ENCODE data around the gene HES6. TPM values are rescaled to one million over a fixed set of nuclear protein-coding genes. Genes with fewer than 3 reads are reported as not detected.

The HES6 gene
- total and polyA plus RNA-seq, 2 experiments from 2014 or later: 38.8 to 76.3 TPM

DNA sequence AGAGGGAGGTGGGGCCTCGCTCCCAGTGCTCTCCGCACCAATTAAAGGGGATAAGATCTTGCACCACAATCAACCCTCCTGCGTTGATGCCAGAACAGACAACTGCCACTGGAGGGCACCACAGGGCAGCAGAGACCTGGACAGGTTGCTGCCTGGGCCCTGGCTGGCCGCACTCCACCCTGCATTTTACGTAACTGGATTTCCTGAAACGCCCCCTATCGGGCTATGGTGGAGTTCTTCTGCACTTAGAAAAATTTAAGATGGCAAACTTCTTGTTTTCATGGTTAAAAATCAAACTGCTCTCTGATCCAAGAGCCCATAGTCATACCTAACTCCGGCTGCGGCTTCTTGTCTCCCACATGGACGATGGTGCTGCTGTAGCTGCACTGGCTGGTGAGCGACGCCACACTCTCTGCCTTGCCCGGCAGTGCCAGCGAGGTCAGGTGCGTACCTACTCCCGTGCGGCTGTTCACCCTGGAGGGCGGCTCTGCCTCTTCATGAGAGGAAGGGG, 16.8 kb upstream of the HES6 start:
- Mint-ChIP-seq H3K4me1 (no peaks in the 10 kb centered on the region; the same call in 2 of the 3 replicates), H3K36me3 (ENCODE audit: low read depth) (peaks cover 18% of the 10 kb centered on the region), H3K4me3 (no peak overlapping the region), H3K27me3 (ENCODE audit: insufficient read depth, low read depth, poor library complexity) (peaks cover 6% of the 10 kb centered on the region), H3K9me3 (no peaks in the 10 kb centered on the region), H3K27ac (no peak overlapping the region)
- Histone ChIP-seq H3K9me2 (ENCODE audit: insufficient read depth) (no peaks in the 10 kb centered on the region), H3K36me3 (ENCODE audit: insufficient read depth) (no peaks in the 10 kb centered on the region), H3K4me2 (no peak overlapping the region), H3K4me3 (no peak overlapping the region), H3K27ac (ENCODE audit: low read depth) (no peak overlapping the region), H3K27me3 (ENCODE audit: insufficient read depth) (no peaks in the 10 kb centered on the region), H2AFZ (no peak overlapping the region), H4K20me1 (replicated peaks; ENCODE audit: insufficient read depth) (0 out of 2 replicates have a peak, but pooled peaks cover 3% of the 10 kb centered on the region), H3K4me1 (ENCODE audit: insufficient read depth) (no peaks in the 10 kb centered on the region), H3K79me2 (replicated peaks; ENCODE audit: insufficient read depth) (no peaks in the 10 kb centered on the region), H3F3A (replicated peaks; ENCODE audit: low read depth) (no peaks in the 10 kb centered on the region)
- ATAC-seq (peak; percentile 99), DNase-seq (ENCODE audit: low spot score) (peak; percentile 98)
- TF ChIP-seq, protein P1, sequence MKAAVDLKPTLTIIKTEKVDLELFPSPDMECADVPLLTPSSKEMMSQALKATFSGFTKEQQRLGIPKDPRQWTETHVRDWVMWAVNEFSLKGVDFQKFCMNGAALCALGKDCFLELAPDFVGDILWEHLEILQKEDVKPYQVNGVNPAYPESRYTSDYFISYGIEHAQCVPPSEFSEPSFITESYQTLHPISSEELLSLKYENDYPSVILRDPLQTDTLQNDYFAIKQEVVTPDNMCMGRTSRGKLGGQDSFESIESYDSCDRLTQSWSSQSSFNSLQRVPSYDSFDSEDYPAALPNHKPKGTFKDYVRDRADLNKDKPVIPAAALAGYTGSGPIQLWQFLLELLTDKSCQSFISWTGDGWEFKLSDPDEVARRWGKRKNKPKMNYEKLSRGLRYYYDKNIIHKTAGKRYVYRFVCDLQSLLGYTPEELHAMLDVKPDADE (IDR thresholded peaks at IDR 0.05): 0 out of 2 replicates have a peak, but pooled peaks have one; percentile 12
- peak; percentile 74 for TF ChIP-seq CREB1 (CRISPR knock-in tag; IDR thresholded peaks at IDR 0.05; ENCODE audit: low read depth)
- TF ChIP-seq, protein P2, sequence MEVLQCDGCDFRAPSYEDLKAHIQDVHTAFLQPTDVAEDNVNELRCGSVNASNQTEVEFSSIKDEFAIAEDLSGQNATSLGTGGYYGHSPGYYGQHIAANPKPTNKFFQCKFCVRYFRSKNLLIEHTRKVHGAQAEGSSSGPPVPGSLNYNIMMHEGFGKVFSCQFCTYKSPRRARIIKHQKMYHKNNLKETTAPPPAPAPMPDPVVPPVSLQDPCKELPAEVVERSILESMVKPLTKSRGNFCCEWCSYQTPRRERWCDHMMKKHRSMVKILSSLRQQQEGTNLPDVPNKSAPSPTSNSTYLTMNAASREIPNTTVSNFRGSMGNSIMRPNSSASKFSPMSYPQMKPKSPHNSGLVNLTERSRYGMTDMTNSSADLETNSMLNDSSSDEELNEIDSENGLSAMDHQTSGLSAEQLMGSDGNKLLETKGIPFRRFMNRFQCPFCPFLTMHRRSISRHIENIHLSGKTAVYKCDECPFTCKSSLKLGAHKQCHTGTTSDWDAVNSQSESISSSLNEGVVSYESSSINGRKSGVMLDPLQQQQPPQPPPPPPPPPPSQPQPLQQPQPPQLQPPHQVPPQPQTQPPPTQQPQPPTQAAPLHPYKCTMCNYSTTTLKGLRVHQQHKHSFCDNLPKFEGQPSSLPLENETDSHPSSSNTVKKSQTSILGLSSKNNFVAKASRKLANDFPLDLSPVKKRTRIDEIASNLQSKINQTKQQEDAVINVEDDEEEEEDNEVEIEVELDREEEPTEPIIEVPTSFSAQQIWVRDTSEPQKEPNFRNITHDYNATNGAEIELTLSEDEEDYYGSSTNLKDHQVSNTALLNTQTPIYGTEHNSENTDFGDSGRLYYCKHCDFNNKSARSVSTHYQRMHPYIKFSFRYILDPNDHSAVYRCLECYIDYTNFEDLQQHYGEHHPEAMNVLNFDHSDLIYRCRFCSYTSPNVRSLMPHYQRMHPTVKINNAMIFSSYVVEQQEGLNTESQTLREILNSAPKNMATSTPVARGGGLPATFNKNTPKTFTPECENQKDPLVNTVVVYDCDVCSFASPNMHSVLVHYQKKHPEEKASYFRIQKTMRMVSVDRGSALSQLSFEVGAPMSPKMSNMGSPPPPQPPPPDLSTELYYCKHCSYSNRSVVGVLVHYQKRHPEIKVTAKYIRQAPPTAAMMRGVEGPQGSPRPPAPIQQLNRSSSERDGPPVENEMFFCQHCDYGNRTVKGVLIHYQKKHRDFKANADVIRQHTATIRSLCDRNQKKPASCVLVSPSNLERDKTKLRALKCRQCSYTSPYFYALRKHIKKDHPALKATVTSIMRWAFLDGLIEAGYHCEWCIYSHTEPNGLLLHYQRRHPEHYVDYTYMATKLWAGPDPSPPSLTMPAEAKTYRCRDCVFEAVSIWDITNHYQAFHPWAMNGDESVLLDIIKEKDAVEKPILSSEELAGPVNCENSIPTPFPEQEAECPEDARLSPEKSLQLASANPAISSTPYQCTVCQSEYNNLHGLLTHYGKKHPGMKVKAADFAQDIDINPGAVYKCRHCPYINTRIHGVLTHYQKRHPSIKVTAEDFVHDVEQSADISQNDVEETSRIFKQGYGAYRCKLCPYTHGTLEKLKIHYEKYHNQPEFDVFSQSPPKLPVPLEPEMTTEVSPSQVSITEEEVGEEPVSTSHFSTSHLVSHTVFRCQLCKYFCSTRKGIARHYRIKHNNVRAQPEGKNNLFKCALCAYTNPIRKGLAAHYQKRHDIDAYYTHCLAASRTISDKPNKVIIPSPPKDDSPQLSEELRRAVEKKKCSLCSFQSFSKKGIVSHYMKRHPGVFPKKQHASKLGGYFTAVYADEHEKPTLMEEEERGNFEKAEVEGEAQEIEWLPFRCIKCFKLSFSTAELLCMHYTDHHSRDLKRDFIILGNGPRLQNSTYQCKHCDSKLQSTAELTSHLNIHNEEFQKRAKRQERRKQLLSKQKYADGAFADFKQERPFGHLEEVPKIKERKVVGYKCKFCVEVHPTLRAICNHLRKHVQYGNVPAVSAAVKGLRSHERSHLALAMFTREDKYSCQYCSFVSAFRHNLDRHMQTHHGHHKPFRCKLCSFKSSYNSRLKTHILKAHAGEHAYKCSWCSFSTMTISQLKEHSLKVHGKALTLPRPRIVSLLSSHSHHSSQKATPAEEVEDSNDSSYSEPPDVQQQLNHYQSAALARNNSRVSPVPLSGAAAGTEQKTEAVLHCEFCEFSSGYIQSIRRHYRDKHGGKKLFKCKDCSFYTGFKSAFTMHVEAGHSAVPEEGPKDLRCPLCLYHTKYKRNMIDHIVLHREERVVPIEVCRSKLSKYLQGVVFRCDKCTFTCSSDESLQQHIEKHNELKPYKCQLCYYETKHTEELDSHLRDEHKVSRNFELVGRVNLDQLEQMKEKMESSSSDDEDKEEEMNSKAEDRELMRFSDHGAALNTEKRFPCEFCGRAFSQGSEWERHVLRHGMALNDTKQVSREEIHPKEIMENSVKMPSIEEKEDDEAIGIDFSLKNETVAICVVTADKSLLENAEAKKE (CRISPR knock-in tag; IDR thresholded peaks at IDR 0.05): no peak
- TF ChIP-seq POLR2AphosphoS5 (IDR thresholded peaks at IDR 0.05; ENCODE audit: low read depth): 0 out of 2 replicates have a peak, but pooled peaks have one; percentile 16
- TF ChIP-seq, protein P3, sequence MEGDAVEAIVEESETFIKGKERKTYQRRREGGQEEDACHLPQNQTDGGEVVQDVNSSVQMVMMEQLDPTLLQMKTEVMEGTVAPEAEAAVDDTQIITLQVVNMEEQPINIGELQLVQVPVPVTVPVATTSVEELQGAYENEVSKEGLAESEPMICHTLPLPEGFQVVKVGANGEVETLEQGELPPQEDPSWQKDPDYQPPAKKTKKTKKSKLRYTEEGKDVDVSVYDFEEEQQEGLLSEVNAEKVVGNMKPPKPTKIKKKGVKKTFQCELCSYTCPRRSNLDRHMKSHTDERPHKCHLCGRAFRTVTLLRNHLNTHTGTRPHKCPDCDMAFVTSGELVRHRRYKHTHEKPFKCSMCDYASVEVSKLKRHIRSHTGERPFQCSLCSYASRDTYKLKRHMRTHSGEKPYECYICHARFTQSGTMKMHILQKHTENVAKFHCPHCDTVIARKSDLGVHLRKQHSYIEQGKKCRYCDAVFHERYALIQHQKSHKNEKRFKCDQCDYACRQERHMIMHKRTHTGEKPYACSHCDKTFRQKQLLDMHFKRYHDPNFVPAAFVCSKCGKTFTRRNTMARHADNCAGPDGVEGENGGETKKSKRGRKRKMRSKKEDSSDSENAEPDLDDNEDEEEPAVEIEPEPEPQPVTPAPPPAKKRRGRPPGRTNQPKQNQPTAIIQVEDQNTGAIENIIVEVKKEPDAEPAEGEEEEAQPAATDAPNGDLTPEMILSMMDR (conservative IDR thresholded peaks at IDR 0.05; ENCODE audit: low read depth in 2 of 2): peak; percentile 98

Data from GM23338 (cell line).